HCT116 (cell line): ENCODE results near the gene ENPP3. TPM values are rescaled to one million over a fixed set of nuclear protein-coding genes. Genes with fewer than 3 reads are reported as not detected.

ENCODE experiments used
- ATAC-seq: fragments of 200-7000 bp; cut with Tn5 transposase; 2 replicates; pipeline ENCODE4 v1.9.1; 2020; ENCODE audit warnings: mild to moderate bottlenecking, moderate library complexity
- BruUV-seq: library from RNA; stranded (reverse); fragments of 400-500 nt; replicated peaks from 2 replicates; lab custom pipeline; 2021; lab: Mats Ljungman, UMichigan
- CTCF ChIA-PET: fragments of 300-600 bp; sonication (Branson Sonifier 250); formaldehyde crosslinking; loops from one replicate; lab custom pipeline; 2021; ENCODE audit warnings: antibody characterized with exemption; lab: Charles Lee
- POLR2A ChIA-PET: fragments of 300-600, 350-600 bp; sonication (Branson Sonifier 250); formaldehyde crosslinking; loops from one replicate; lab custom pipeline; 2021; ENCODE audit warnings: antibody characterized with exemption; lab: Charles Lee
- RAD21 ChIA-PET, 2 experiments: fragments of 300-600 bp; sonication (Branson Sonifier 250); formaldehyde crosslinking; loops; one replicate each; lab custom pipeline; 2023; ENCODE audit warnings: low total read pairs in 2 of 2; ENCODE audit not compliant: uncharacterized antibody in 2 of 2, unreplicated experiment in 2 of 2, low non-redundant PET in 1 of 2; lab: Charles Lee
- DNase-seq: peaks from one replicate; pipeline ENCODE4 v3.0.0-alpha.2; 2010; ENCODE audit warnings: low read depth, low spot score
- H2AFZ ChIP-seq: fragments of 200-600 bp; shearing (Covaris generic), sonication (generic); 2 replicates; pipeline ENCODE4 v1.6.1; 2017; ENCODE audit warnings: low read depth, mixed run types, mixed read lengths, antibody characterized with exemption, low read length; ENCODE audit not compliant: poor library complexity, severe bottlenecking
- H3K27ac ChIP-seq: 2 replicates; pipeline ENCODE4 v1.5.1; 2012; ENCODE audit warnings: low read depth, low read length
- H3K27me3 ChIP-seq: fragments of 200-600 bp; sonication (generic); 2 replicates; pipeline ENCODE4 v1.6.1; 2016; ENCODE audit warnings: mixed run types, low read length, mixed read lengths; ENCODE audit not compliant: insufficient read depth
- H3K36me3 ChIP-seq, 2 experiments: fragments of 200-500 bp in 1 of 2; fragments of 200-600 bp in 1 of 2; sonication (Bioruptor generic) in 1 of 2; sonication (generic) in 1 of 2; 2 replicates each; pipeline versions ENCODE4 v1.5.1 to v1.6.1; 2014 to 2016; ENCODE audit warnings: low read length in 2 of 2, inconsistent platforms in 1 of 2, mixed read lengths in 1 of 2, mixed run types in 1 of 2; ENCODE audit not compliant: insufficient read depth in 2 of 2, control insufficient read depth in 1 of 2
- H3K4me1 ChIP-seq, 2 experiments: fragments of 200-600 bp in 1 of 2; sonication (generic) in 1 of 2; 2 replicates each; pipeline versions ENCODE4 v1.5.1 to v1.6.1; 2012 to 2017; ENCODE audit warnings: low read length in 2 of 2, inconsistent platforms in 1 of 2, mild to moderate bottlenecking in 1 of 2, mixed read lengths in 1 of 2, mixed run types in 1 of 2, moderate library complexity in 1 of 2; ENCODE audit not compliant: insufficient read depth in 2 of 2, control insufficient read depth in 1 of 2
- H3K4me2 ChIP-seq: fragments of 200-600 bp; sonication (generic); 2 replicates; pipeline ENCODE4 v1.6.1; 2017; ENCODE audit warnings: mixed run types, low read length, mixed read lengths
- H3K4me3 ChIP-seq, 2 experiments: fragments of 200-600 bp in 1 of 2; sonication (generic) in 1 of 2; replicated peaks in 1 of 2; 2 replicates each; pipeline ENCODE4 v1.5.1; 2011 to 2016; ENCODE audit warnings: low read length in 2 of 2, control low read depth in 1 of 2, low read depth in 1 of 2, mild to moderate bottlenecking in 1 of 2, mixed read lengths in 1 of 2, mixed run types in 1 of 2
- H3K79me2 ChIP-seq: fragments of 200-600 bp; sonication (generic); 2 replicates; pipeline ENCODE4 v1.6.1; 2017; ENCODE audit warnings: mild to moderate bottlenecking, mixed run types, low read length, moderate library complexity, mixed read lengths; ENCODE audit not compliant: insufficient read depth
- H3K9ac ChIP-seq: fragments of 200-600 bp; sonication (generic); 2 replicates; pipeline ENCODE4 v1.6.1; 2016; ENCODE audit warnings: low read length, mixed read lengths
- H3K9me2 ChIP-seq: fragments of 200-600 bp; sonication (generic), shearing (Covaris generic); 2 replicates; pipeline ENCODE4 v1.6.1; 2017; ENCODE audit warnings: mixed run types, mild to moderate bottlenecking, moderate library complexity; ENCODE audit not compliant: insufficient read depth
- H3K9me3 ChIP-seq, 2 experiments: fragments of 200-500 bp in 1 of 2; fragments of 200-600 bp in 1 of 2; sonication (Bioruptor generic) in 1 of 2; sonication (generic) in 1 of 2; 2 replicates each; pipeline ENCODE4 v1.6.1; 2014 to 2017; ENCODE audit warnings: low read length in 2 of 2, mixed read lengths in 2 of 2, inconsistent platforms in 1 of 2, low read depth in 1 of 2, mild to moderate bottlenecking in 1 of 2, mixed run types in 1 of 2, moderate library complexity in 1 of 2; ENCODE audit not compliant: control insufficient read depth in 1 of 2, insufficient read depth in 1 of 2
- H4K20me1 ChIP-seq: fragments of 200-600 bp; sonication (generic), shearing (Covaris generic); 2 replicates; pipeline ENCODE4 v1.6.1; 2017; ENCODE audit warnings: mixed run types, mild to moderate bottlenecking, moderate library complexity; ENCODE audit not compliant: insufficient read depth
- CBX3 ChIP-seq: IDR thresholded peaks from 2 replicates; pipeline ENCODE4 v1.6.1; 2012; ENCODE audit warnings: low read depth
- CEBPB ChIP-seq: IDR thresholded peaks from 2 replicates; pipeline ENCODE4 v1.6.1; 2012; ENCODE audit warnings: low read depth
- EGR1 ChIP-seq: IDR thresholded peaks from 2 replicates; pipeline ENCODE4 v1.6.1; 2012; ENCODE audit warnings: low read depth
- ELF1 ChIP-seq: IDR thresholded peaks from 2 replicates; pipeline ENCODE4 v1.6.1; 2012; ENCODE audit warnings: low read depth, borderline replicate concordance
- EZH2phosphoT487 ChIP-seq: fragments of 200-600 bp; IDR thresholded peaks from 2 replicates; pipeline ENCODE4 v1.6.1; 2018; ENCODE audit warnings: antibody characterized with exemption, borderline replicate concordance
- JUND ChIP-seq: IDR thresholded peaks from 2 replicates; pipeline ENCODE4 v1.6.1; 2012
- POLR2A ChIP-seq: IDR thresholded peaks from 2 replicates; pipeline ENCODE4 v1.7.0; 2011; ENCODE audit warnings: borderline replicate concordance; ENCODE audit not compliant: insufficient read depth, insufficient read length; ENCODE audit errors: extremely low read depth
- POLR2AphosphoS5 ChIP-seq: IDR thresholded peaks from 2 replicates; pipeline ENCODE4 v1.6.1; 2011; ENCODE audit warnings: mild to moderate bottlenecking, low read depth, low read length, moderate library complexity
- RAD21 ChIP-seq: IDR thresholded peaks from 2 replicates; pipeline ENCODE4 v1.6.1; 2012; ENCODE audit warnings: low read depth, mild to moderate bottlenecking
- SIN3A ChIP-seq: IDR thresholded peaks from 2 replicates; pipeline ENCODE4 v1.6.1; 2012; ENCODE audit warnings: low read depth
- SP1 ChIP-seq: IDR thresholded peaks from 2 replicates; pipeline ENCODE4 v1.6.1; 2012; ENCODE audit warnings: low read depth
- SRF ChIP-seq: IDR thresholded peaks from 2 replicates; pipeline ENCODE4 v1.6.1; 2012; ENCODE audit warnings: low read depth
- TCF7L2 ChIP-seq: IDR thresholded peaks from 2 replicates; pipeline ENCODE4 v1.7.0; 2011; ENCODE audit warnings: borderline replicate concordance, inconsistent platforms; ENCODE audit not compliant: insufficient read depth, insufficient read length; ENCODE audit errors: extremely low read depth
- YY1 ChIP-seq: IDR thresholded peaks from 2 replicates; pipeline ENCODE4 v1.6.1; 2011; ENCODE audit warnings: low read length, low read depth, moderate library complexity, mild to moderate bottlenecking; ENCODE audit not compliant: insufficient replicate concordance; ENCODE audit errors: extremely low read depth
- ZFX ChIP-seq: fragments of 450-650 bp; IDR thresholded peaks from 2 replicates; pipeline ENCODE4 v1.6.1; 2017
- intact Hi-C: fragments of 100-400 bp; cut with micrococcal nuclease; formaldehyde crosslinking; loops from 2 replicates; pipeline ENCODE4 v1.10.0; 2022
- total RNA-seq: library from RNA; stranded (reverse); gene quantifications from one replicate; pipeline ENCODE4 v1.2.1, GENCODE V29; 2021; ENCODE audit not compliant: unreplicated experiment
- TF ChIP-seq, protein P1 (sequence below): IDR thresholded peaks from 2 replicates; pipeline ENCODE4 v1.6.1; 2012
- TF ChIP-seq, protein P2 (sequence below): IDR thresholded peaks from 2 replicates; pipeline ENCODE4 v1.6.1; 2012
- TF ChIP-seq, protein P3 (sequence below), 3 experiments: fragments of 200-600 bp in 1 of 3; sonication (generic) in 1 of 3; IDR thresholded peaks in 2 of 3; conservative IDR thresholded peaks in 1 of 3; 2 replicates each; pipeline ENCODE4 v1.5.1; 2012 to 2017; ENCODE audit warnings: low read depth in 2 of 3, low read length in 2 of 3, antibody characterized with exemption in 1 of 3, borderline replicate concordance in 1 of 3, control low read depth in 1 of 3, mild to moderate bottlenecking in 1 of 3, mixed read lengths in 1 of 3, mixed run types in 1 of 3, moderate library complexity in 1 of 3; ENCODE audit not compliant: insufficient read depth in 1 of 3

Gene ENPP3
- total RNA-seq, 1 experiment from 2014 or later: 0.15 TPM

DNA sequence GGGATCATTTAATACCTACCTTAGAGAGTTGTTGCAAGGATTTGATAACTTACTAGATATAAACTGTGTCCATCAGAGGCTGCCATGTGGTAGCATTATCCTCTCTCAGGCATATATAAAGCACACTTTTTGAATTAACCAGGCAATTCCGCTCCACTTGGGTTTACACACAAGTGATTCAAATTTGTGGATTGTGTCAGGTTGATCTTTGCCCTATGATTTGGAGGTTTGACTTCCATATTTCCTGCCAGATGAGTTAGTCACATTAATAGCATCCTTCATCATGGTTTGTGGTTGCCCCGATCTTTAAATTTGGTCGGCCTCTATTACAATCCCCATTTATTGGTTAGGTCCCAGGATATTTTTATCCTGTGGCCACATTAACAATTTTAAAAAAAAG is 118.5 kb downstream of the ENPP3 start:
- CTCF ChIA-PET: no interaction called here
- RAD21 ChIA-PET: no interaction called here
- Histone ChIP-seq H2AFZ (no peak overlapping the region), H3K4me1 (no peaks in the 10 kb centered on the region), H3K4me2 (no peak overlapping the region), H3K9ac (no peak overlapping the region), H3K4me3 (no peak overlapping the region), H3K9me3 (no peaks in the 10 kb centered on the region), H3K79me2 (no peaks in the 10 kb centered on the region), H3K27ac (no peak overlapping the region), H4K20me1 (no peaks in the 10 kb centered on the region), H3K36me3 (no peaks in the 10 kb centered on the region), H3K27me3 (no peaks in the 10 kb centered on the region), H3K9me2 (no peaks in the 10 kb centered on the region)
- POLR2A ChIA-PET: no interaction called here
- TF ChIP-seq EGR1 (no peak), JUND (no peak), CBX3 (no peak), POLR2A (no peak), ELF1 (no peak), ZFX (no peak), SP1 (no peak), EZH2phosphoT487 (no peak), POLR2AphosphoS5 (no peak), SRF (no peak), YY1 (no peak), RAD21 (no peak)
- TF ChIP-seq, protein P1, sequence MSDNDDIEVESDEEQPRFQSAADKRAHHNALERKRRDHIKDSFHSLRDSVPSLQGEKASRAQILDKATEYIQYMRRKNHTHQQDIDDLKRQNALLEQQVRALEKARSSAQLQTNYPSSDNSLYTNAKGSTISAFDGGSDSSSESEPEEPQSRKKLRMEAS: no peak
- ATAC-seq (no peak), DNase-seq (no peak)
- no TSS peak for BruUV-seq
- intact Hi-C loops: no loop called here

DNA sequence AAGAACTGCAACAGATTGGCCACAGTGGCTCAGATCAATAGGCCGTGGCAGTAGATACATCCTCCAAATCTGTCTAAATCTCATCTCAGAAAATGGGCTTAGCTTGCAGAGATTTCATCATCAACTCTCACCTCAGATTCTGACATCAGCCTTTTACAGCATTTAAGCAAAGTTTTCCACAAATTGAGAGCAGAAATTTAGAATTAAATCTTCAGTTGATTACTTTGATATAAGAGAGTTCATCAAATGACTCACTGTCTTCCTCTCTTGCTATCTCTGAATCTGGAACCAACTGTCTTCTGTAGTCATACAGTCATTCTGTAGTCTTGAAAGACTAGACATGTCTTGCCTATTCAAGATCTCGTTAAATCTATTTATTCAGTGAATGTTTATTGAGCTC is 118.9 kb downstream of the ENPP3 start:
- no peak overlapping the region for H3K4me2 ChIP-seq
- DNase-seq (no peak), ATAC-seq (no peak)
- H3K4me3 ChIP-seq: no peak overlapping the region
- no peak for TF ChIP-seq JUND
- TF ChIP-seq CEBPB: no peak
- TF ChIP-seq SRF: no peak
- TF ChIP-seq CBX3: no peak
- TF ChIP-seq ZFX: no peak
- no peak for TF ChIP-seq POLR2AphosphoS5
- TF ChIP-seq SP1: no peak
- TF ChIP-seq, protein P2, sequence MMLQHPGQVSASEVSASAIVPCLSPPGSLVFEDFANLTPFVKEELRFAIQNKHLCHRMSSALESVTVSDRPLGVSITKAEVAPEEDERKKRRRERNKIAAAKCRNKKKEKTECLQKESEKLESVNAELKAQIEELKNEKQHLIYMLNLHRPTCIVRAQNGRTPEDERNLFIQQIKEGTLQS: no peak
- no peak for TF ChIP-seq SIN3A
- TF ChIP-seq, protein P3, sequence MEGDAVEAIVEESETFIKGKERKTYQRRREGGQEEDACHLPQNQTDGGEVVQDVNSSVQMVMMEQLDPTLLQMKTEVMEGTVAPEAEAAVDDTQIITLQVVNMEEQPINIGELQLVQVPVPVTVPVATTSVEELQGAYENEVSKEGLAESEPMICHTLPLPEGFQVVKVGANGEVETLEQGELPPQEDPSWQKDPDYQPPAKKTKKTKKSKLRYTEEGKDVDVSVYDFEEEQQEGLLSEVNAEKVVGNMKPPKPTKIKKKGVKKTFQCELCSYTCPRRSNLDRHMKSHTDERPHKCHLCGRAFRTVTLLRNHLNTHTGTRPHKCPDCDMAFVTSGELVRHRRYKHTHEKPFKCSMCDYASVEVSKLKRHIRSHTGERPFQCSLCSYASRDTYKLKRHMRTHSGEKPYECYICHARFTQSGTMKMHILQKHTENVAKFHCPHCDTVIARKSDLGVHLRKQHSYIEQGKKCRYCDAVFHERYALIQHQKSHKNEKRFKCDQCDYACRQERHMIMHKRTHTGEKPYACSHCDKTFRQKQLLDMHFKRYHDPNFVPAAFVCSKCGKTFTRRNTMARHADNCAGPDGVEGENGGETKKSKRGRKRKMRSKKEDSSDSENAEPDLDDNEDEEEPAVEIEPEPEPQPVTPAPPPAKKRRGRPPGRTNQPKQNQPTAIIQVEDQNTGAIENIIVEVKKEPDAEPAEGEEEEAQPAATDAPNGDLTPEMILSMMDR (IDR thresholded peaks at IDR 0.05 in 2 of 3, conservative IDR thresholded peaks at IDR 0.05 in 1 of 3; ENCODE audit: borderline replicate concordance in 1 of 3, insufficient read depth in 1 of 3, low read depth in 2 of 3, low read length in 2 of 3): no peak
- TF ChIP-seq, protein P1: no peak
- no peak for TF ChIP-seq EGR1
- TF ChIP-seq TCF7L2: no peak
- TF ChIP-seq YY1: no peak
- ChIA-PET RAD21 (no interaction called here), POLR2A (no interaction called here), CTCF (no interaction called here)
- no TSS peak for BruUV-seq
- no peaks in the 10 kb centered on the region for H3K9me3 ChIP-seq
- no peak overlapping the region for H2AFZ ChIP-seq
- no peaks in the 10 kb centered on the region for H3K27me3 ChIP-seq
- no peaks in the 10 kb centered on the region for H3K4me1 ChIP-seq
- intact Hi-C loops: no loop called here
- H4K20me1 ChIP-seq: no peaks in the 10 kb centered on the region
- H3K9ac ChIP-seq: no peak overlapping the region
- no peak overlapping the region for H3K27ac ChIP-seq
- no peaks in the 10 kb centered on the region for H3K79me2 ChIP-seq
- no peaks in the 10 kb centered on the region for H3K9me2 ChIP-seq
- H3K36me3 ChIP-seq: no peaks in the 10 kb centered on the region
